ENCODE measurements around the gene ZBTB9. TPM values are rescaled to one million over a fixed set of nuclear protein-coding genes. Genes with fewer than 3 reads are reported as not detected.

The ZBTB9 gene
- total RNA-seq, 1 donor from 2014 or later, result 1.5 TPM

DNA sequence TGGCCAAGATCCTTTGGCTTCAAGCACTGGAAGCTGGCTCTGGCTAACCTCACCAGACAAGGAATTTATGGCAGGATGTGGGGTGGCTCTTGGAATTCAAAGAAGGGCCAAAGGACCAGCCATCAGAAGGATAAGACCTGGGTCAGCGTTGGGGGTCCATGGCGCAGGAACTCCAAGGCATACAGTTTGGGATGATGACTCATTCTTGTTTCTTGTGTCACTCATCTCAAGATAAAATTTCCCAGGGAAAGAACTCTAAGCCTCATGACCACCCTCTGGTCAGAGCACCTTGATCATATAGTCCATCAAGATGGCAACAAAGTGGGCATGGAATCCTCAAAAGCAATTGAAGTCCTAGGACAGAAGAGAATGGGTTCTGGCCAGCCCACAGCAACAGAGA is 4.8 kb downstream of the ZBTB9 start:
- TF ChIP-seq POLR2AphosphoS5 (IDR thresholded peaks at IDR 0.05; ENCODE audit: insufficient read depth in 1 of 2, low read depth in 1 of 2), result no peak
- TF ChIP-seq POLR2A (IDR thresholded peaks at IDR 0.05), result no peak
- TF ChIP-seq, protein P1, sequence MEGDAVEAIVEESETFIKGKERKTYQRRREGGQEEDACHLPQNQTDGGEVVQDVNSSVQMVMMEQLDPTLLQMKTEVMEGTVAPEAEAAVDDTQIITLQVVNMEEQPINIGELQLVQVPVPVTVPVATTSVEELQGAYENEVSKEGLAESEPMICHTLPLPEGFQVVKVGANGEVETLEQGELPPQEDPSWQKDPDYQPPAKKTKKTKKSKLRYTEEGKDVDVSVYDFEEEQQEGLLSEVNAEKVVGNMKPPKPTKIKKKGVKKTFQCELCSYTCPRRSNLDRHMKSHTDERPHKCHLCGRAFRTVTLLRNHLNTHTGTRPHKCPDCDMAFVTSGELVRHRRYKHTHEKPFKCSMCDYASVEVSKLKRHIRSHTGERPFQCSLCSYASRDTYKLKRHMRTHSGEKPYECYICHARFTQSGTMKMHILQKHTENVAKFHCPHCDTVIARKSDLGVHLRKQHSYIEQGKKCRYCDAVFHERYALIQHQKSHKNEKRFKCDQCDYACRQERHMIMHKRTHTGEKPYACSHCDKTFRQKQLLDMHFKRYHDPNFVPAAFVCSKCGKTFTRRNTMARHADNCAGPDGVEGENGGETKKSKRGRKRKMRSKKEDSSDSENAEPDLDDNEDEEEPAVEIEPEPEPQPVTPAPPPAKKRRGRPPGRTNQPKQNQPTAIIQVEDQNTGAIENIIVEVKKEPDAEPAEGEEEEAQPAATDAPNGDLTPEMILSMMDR (IDR thresholded peaks at IDR 0.05), result no peak
- intact Hi-C loops (cut with DNase I), result no loop called here
- no peaks in the 10 kb centered on the region for H3K27me3 ChIP-seq
- H3K4me1 ChIP-seq, result peaks cover 17% of the 10 kb centered on the region
- H3K4me3 ChIP-seq, result no peak overlapping the region
- H3K27ac ChIP-seq, result no peak overlapping the region
- no peaks in the 10 kb centered on the region for H3K9me3 ChIP-seq
- peaks cover 0 to 11% of the 10 kb centered on the region in 2 donors for H3K36me3 ChIP-seq
- DNase-seq (ENCODE audit: extremely low spot score in 2 of 2), result no peak

DNA sequence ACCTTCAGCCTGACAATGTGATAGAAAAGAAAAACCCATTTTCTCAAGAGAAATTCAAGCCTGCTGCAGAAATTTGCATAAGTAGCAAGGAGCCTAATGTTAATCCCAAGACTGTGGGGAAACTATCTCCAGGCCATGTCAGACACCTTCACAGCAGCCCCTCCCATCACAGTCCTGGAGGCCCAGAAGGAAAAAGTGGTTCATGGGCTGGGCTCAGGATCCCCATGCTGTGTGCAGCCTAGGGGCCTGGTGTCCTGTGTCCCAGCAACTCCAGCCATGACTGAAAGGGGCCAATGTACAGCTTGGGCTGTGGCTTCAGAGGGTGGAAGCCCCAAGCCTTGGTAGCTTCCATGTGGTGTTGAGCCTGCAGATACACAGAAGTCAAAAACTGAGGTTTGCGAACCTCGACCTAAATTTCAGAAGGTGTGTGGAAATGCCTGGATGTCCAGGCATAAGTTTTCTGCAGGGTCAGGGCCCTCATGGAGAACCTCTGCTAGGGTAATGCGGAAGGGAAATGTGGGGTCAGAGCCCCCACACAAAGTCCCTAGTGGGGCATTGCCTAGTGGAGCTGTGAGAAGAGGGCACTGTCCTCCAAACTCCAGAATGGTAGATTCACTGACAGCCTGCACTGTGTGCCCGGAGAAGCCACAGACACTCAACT is 11.8 kb downstream of the ZBTB9 start:
- Histone ChIP-seq H3K4me3 (no peak overlapping the region), H3K27me3 (no peaks in the 10 kb centered on the region), H3K27ac (no peak overlapping the region), H3K4me1 (no peaks in the 10 kb centered on the region), H3K36me3 (no peaks in the 10 kb centered on the region), H3K9me3 (no peaks in the 10 kb centered on the region)
- intact Hi-C loops (cut with DNase I), result no loop called here
- DNase-seq (ENCODE audit: extremely low spot score in 2 of 2), result no peak
- no peak for TF ChIP-seq POLR2AphosphoS5 (IDR thresholded peaks at IDR 0.05; ENCODE audit: insufficient read depth in 1 of 2, low read depth in 1 of 2)
- TF ChIP-seq POLR2A (IDR thresholded peaks at IDR 0.05), result no peak
- TF ChIP-seq, protein P1 (IDR thresholded peaks at IDR 0.05), result no peak

DNA sequence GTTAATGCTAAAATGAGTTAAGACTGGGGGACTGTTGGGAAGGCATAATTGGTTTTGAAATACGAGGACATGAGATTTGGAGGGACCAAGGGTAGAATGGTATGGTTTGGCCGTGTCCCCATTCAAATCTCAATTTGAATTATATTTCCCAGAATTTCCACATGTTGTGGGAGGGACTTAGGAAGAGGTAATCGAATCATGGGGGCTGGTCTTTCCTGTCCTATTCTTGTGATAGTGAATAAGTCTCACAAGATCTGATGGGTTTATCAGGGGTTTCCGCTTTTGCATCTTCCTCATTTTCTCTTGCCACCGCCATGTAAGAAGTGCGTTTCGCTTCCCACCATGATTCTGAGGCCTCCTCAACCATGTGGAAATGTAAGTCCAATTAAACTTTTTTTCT is 12.7 kb downstream of the ZBTB9 start:
- no peaks in the 10 kb centered on the region for H3K4me1 ChIP-seq
- no peaks in the 10 kb centered on the region for H3K27me3 ChIP-seq
- no peaks in the 10 kb centered on the region for H3K9me3 ChIP-seq
- TF ChIP-seq POLR2AphosphoS5 (IDR thresholded peaks at IDR 0.05; ENCODE audit: insufficient read depth in 1 of 2, low read depth in 1 of 2) (no peak), POLR2A (IDR thresholded peaks at IDR 0.05) (no peak)
- TF ChIP-seq, protein P1 (IDR thresholded peaks at IDR 0.05), result no peak
- no peak overlapping the region for H3K4me3 ChIP-seq
- no peaks in the 10 kb centered on the region for H3K36me3 ChIP-seq
- no peak overlapping the region for H3K27ac ChIP-seq
- intact Hi-C loops (cut with DNase I), result no loop called here
- no peak for DNase-seq (ENCODE audit: extremely low spot score in 2 of 2)

DNA sequence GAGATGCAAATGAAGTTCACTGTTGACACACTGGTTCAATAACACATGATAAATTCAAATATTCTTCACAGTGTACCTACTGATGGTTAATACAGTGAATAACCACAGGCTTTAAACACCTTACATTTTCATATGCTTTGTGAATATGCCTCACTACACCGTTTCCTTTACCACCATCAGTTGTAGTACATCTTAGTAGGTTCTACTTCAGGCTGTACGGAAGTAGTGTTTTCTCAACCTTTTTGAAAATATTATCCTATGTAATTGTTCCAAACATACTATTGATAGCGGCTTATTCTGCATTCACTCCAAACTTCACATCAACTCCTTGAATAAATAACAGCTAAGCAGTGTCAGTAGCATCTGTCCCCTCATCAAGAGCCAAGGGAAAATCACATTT is 15.3 kb downstream of the ZBTB9 start:
- H3K36me3 ChIP-seq, result no peaks in the 10 kb centered on the region
- intact Hi-C loops (cut with DNase I), result no loop called here

DNA sequence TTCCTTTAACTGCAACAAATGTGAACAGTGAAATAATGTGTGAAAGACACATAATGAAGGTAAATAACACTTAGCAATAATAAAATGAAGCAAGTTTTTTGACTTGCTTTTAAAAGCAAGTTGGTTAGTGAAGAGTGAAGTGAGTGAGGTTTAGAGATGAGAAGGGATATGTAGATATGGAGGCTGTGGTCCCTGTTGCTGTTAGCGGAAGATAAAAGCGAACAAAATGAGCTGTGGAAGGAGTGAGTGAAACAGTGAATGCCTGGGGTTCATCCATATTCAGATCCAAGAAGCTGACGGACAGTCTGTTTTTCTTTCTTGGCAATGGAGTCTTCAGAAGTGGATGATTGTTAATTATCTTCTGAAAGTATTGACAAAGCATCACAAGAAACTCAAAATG is 23.5 kb downstream of the ZBTB9 start:
- no peaks in the 10 kb centered on the region for H3K27me3 ChIP-seq
- TF ChIP-seq, protein P1 (IDR thresholded peaks at IDR 0.05), result no peak
- no peak for TF ChIP-seq POLR2AphosphoS5 (IDR thresholded peaks at IDR 0.05; ENCODE audit: insufficient read depth in 1 of 2, low read depth in 1 of 2)
- TF ChIP-seq POLR2A (IDR thresholded peaks at IDR 0.05), result no peak
- intact Hi-C loops (cut with DNase I), result no loop called here

More for the DNA sequence above, 15.3 kb downstream of the ZBTB9 start:
- Histone ChIP-seq H3K9me3 (no peaks in the 10 kb centered on the region), H3K27me3 (no peaks in the 10 kb centered on the region), H3K27ac (no peak overlapping the region), H3K4me1 (no peaks in the 10 kb centered on the region), H3K4me3 (no peak overlapping the region)
- DNase-seq (ENCODE audit: extremely low spot score in 2 of 2), result no peak
- TF ChIP-seq, protein P1 (IDR thresholded peaks at IDR 0.05), result no peak
- no peak for TF ChIP-seq POLR2AphosphoS5 (IDR thresholded peaks at IDR 0.05; ENCODE audit: insufficient read depth in 1 of 2, low read depth in 1 of 2)
- no peak for TF ChIP-seq POLR2A (IDR thresholded peaks at IDR 0.05)

More for the DNA sequence above, 23.5 kb downstream of the ZBTB9 start:
- Histone ChIP-seq H3K9me3 (no peaks in the 10 kb centered on the region), H3K36me3 (no peaks in the 10 kb centered on the region), H3K4me1 (no peaks in the 10 kb centered on the region), H3K4me3 (no peak overlapping the region), H3K27ac (no peak overlapping the region)
- no peak for DNase-seq (ENCODE audit: extremely low spot score in 2 of 2)

All from vagina (tissue), 2 donors.